HEK293 (cell line): ENCODE measurements around the gene MEMO1.
A peak's percentile ranks its signal among the peaks of the same experiment; 100 is the strongest.

Experiments used
- GLI4 ChIP-seq: fragments of 450-650 bp; formaldehyde crosslinking; IDR thresholded peaks from 2 replicates; pipeline ENCODE4 v1.5.1; 2016; ENCODE audit warnings: missing biosample characterization, missing genetic modification characterization
- IKZF3 ChIP-seq: fragments of 450-650 bp; IDR thresholded peaks from 2 replicates; pipeline ENCODE4 v1.5.0; 2018; ENCODE audit warnings: missing biosample characterization, mild to moderate bottlenecking, missing genetic modification characterization, moderate library complexity
- KLF8 ChIP-seq: fragments of 450-650 bp; formaldehyde crosslinking; IDR thresholded peaks from 2 replicates; pipeline ENCODE4 v1.5.1; 2016; ENCODE audit warnings: missing biosample characterization, missing genetic modification characterization
- SCRT2 ChIP-seq: fragments of 450-650 bp; formaldehyde crosslinking; IDR thresholded peaks from 2 replicates; pipeline ENCODE4 v1.5.1; 2016; ENCODE audit warnings: missing biosample characterization, missing genetic modification characterization
- SP3 ChIP-seq: fragments of 450-650 bp; formaldehyde crosslinking; IDR thresholded peaks from 2 replicates; pipeline ENCODE4 v1.5.1; 2016; ENCODE audit warnings: missing biosample characterization, missing genetic modification characterization
- ZBTB48 ChIP-seq: fragments of 450-650 bp; formaldehyde crosslinking; IDR thresholded peaks from 2 replicates; pipeline ENCODE4 v1.5.1; 2016; ENCODE audit warnings: missing biosample characterization, missing genetic modification characterization
- ZFP37 ChIP-seq: fragments of 450-650 bp; formaldehyde crosslinking; IDR thresholded peaks from 2 replicates; pipeline ENCODE4 v1.5.1; 2016; ENCODE audit warnings: missing biosample characterization, missing genetic modification characterization
- ZNF10 ChIP-seq: fragments of 450-650 bp; formaldehyde crosslinking; IDR thresholded peaks from 2 replicates; pipeline ENCODE4 v1.5.1; 2017; ENCODE audit warnings: missing biosample characterization, missing genetic modification characterization
- ZNF2 ChIP-seq: fragments of 450-650 bp; formaldehyde crosslinking; IDR thresholded peaks from 2 replicates; pipeline ENCODE4 v1.5.1; 2016; ENCODE audit warnings: missing biosample characterization, missing genetic modification characterization
- ZNF501 ChIP-seq: fragments of 450-650 bp; formaldehyde crosslinking; IDR thresholded peaks from 2 replicates; pipeline ENCODE4 v1.5.1; 2016; ENCODE audit warnings: missing biosample characterization, missing genetic modification characterization
- ZNF548 ChIP-seq: fragments of 450-650 bp; formaldehyde crosslinking; IDR thresholded peaks from 2 replicates; pipeline ENCODE4 v1.5.1; 2016; ENCODE audit warnings: missing biosample characterization, missing genetic modification characterization
- ZNF549 ChIP-seq: fragments of 450-650 bp; IDR thresholded peaks from 2 replicates; pipeline ENCODE4 v1.5.1; 2018; ENCODE audit warnings: missing biosample characterization, missing genetic modification characterization, mild to moderate bottlenecking, inconsistent platforms, moderate library complexity
- ZNF629 ChIP-seq: fragments of 450-650 bp; formaldehyde crosslinking; IDR thresholded peaks from 2 replicates; pipeline ENCODE4 v1.5.1; 2017; ENCODE audit warnings: missing biosample characterization, missing genetic modification characterization
- TF ChIP-seq, protein P1 (sequence below): fragments of 450-650 bp; formaldehyde crosslinking; conservative IDR thresholded peaks from 2 replicates; pipeline ENCODE4 v1.5.1; 2016; ENCODE audit warnings: low read depth, missing biosample characterization, missing genetic modification characterization
- TF ChIP-seq, protein P2 (sequence below): fragments of 450-650 bp; formaldehyde crosslinking; IDR thresholded peaks from 2 replicates; pipeline ENCODE4 v1.5.1; 2016; ENCODE audit warnings: missing biosample characterization, missing genetic modification characterization
- TF ChIP-seq, protein P3 (sequence below): fragments of 450-650 bp; formaldehyde crosslinking; IDR thresholded peaks from 2 replicates; pipeline ENCODE4 v1.5.1; 2016; ENCODE audit warnings: missing biosample characterization, missing genetic modification characterization
- TF ChIP-seq, protein P4 (sequence below): fragments of 450-650 bp; formaldehyde crosslinking; IDR thresholded peaks from 2 replicates; pipeline ENCODE4 v1.5.1; 2016; ENCODE audit warnings: missing biosample characterization, missing genetic modification characterization
- TF ChIP-seq, protein P5 (sequence below): fragments of 450-650 bp; formaldehyde crosslinking; IDR thresholded peaks from 2 replicates; pipeline ENCODE4 v1.5.1; 2016; ENCODE audit warnings: missing biosample characterization, missing genetic modification characterization
- TF ChIP-seq, protein P6 (sequence below): fragments of 450-650 bp; formaldehyde crosslinking; IDR thresholded peaks from 2 replicates; pipeline ENCODE4 v1.5.1; 2016; ENCODE audit warnings: missing biosample characterization, missing genetic modification characterization
- TF ChIP-seq, protein P7 (sequence below): fragments of 450-650 bp; formaldehyde crosslinking; IDR thresholded peaks from 2 replicates; pipeline ENCODE4 v1.5.1; 2016; ENCODE audit warnings: missing biosample characterization, missing genetic modification characterization

MEMO1 gene

DNA sequence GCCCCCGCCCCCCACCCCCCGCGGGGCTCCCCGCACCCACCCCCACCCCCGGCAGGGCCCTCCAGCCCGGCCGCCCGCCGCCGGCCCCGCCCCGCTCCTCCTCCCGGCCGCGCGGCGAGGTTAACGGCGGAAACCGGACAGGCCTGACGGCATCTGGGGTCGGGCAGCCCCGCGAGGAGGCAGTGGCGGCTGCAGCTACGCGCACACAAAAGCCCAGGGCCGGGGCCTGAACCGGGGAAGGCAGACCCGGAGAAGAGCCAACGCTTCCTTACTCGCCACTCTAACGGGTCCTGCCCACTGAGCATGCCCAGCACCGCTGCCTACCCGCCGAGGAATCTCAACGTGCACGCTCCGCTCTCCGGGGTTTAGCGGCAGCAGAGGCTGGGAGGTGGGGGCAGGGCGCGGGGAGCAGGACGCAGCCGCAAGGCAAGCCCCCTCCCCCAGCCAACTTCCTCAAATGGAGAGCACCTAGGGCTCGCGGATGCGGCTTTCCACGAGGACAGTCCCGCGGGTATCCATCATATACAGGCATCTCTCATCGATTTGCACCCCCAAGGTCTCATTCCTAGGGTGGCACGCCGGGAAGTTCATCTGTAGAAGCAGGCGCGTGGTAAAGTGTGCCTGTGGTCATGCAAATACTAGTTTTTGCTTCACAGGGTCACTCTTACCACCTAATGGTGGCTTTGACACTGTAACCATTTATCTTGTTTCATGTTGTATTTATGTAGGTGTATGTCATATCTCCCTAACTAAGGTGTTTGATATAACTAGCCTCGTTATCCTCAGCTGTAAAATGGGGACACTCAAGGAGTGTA lies at the start of gene MEMO1 (continued):
- TF ChIP-seq, protein P1, sequence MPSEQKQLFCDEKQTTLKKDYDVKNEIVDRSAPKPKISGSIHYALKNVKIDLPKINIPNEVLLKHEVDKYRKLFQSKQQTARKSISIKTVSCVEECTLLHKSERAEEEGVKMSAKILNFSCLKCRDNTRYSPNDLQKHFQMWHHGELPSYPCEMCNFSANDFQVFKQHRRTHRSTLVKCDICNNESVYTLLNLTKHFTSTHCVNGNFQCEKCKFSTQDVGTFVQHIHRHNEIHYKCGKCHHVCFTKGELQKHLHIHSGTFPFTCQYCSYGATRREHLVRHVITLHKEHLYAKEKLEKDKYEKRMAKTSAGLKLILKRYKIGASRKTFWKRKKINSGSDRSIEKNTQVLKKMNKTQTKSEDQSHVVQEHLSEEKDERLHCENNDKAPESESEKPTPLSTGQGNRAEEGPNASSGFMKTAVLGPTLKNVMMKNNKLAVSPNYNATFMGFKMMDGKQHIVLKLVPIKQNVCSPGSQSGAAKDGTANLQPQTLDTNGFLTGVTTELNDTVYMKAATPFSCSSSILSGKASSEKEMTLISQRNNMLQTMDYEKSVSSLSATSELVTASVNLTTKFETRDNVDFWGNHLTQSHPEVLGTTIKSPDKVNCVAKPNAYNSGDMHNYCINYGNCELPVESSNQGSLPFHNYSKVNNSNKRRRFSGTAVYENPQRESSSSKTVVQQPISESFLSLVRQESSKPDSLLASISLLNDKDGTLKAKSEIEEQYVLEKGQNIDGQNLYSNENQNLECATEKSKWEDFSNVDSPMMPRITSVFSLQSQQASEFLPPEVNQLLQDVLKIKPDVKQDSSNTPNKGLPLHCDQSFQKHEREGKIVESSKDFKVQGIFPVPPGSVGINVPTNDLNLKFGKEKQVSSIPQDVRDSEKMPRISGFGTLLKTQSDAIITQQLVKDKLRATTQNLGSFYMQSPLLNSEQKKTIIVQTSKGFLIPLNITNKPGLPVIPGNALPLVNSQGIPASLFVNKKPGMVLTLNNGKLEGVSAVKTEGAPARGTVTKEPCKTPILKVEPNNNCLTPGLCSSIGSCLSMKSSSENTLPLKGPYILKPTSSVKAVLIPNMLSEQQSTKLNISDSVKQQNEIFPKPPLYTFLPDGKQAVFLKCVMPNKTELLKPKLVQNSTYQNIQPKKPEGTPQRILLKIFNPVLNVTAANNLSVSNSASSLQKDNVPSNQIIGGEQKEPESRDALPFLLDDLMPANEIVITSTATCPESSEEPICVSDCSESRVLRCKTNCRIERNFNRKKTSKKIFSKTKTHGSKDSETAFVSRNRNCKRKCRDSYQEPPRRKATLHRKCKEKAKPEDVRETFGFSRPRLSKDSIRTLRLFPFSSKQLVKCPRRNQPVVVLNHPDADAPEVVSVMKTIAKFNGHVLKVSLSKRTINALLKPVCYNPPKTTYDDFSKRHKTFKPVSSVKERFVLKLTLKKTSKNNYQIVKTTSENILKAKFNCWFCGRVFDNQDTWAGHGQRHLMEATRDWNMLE (tag by site-specific recombination) = no peak
- TF ChIP-seq, protein P2, sequence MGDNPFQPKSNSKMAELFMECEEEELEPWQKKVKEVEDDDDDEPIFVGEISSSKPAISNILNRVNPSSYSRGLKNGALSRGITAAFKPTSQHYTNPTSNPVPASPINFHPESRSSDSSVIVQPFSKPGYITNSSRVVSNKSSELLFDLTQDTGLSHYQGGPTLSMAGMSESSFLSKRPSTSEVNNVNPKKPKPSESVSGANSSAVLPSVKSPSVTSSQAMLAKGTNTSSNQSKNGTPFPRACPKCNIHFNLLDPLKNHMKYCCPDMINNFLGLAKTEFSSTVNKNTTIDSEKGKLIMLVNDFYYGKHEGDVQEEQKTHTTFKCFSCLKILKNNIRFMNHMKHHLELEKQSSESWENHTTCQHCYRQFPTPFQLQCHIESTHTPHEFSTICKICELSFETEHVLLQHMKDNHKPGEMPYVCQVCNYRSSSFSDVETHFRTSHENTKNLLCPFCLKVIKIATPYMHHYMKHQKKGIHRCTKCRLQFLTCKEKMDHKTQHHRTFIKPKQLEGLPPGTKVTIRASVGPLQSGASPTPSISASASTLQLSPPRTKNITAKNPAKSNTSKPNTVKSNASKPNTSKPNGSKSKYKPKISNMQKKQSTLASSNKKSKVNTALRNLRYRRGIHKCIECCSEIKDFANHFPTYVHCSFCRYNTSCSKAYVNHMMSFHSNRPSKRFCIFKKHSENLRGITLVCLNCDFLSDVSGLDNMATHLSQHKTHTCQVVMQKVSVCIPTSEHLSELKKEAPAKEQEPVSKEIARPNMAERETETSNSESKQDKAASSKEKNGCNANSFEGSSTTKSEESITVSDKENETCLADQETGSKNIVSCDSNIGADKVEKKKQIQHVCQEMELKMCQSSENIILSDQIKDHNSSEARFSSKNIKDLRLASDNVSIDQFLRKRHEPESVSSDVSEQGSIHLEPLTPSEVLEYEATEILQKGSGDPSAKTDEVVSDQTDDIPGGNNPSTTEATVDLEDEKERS (tag by site-specific recombination) = 0 out of 2 replicates have a peak, but pooled peaks have one; percentile 23
- TF ChIP-seq, protein P3, sequence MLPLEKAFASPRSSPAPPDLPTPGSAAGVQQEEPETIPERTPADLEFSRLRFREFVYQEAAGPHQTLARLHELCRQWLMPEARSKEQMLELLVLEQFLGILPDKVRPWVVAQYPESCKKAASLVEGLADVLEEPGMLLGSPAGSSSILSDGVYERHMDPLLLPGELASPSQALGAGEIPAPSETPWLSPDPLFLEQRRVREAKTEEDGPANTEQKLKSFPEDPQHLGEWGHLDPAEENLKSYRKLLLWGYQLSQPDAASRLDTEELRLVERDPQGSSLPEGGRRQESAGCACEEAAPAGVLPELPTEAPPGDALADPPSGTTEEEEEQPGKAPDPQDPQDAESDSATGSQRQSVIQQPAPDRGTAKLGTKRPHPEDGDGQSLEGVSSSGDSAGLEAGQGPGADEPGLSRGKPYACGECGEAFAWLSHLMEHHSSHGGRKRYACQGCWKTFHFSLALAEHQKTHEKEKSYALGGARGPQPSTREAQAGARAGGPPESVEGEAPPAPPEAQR = 0 out of 2 replicates have a peak, but pooled peaks have one; percentile 64
- TF ChIP-seq KLF8 (tag by site-specific recombination) (peak; percentile 98), ZNF501 (tag by site-specific recombination) (peak; percentile 92), SCRT2 (tag by site-specific recombination) (peak; percentile 58), ZNF549 (tag by site-specific recombination) (no peak), ZNF548 (tag by site-specific recombination) (no peak), ZNF629 (peak; percentile 72), ZFP37 (peak; percentile 94), SP3 (peak; percentile 95), IKZF3 (tag by site-specific recombination) (peak; percentile 38; the same call in 1 of the 2 replicates), GLI4 (tag by site-specific recombination) (no peak), ZNF2 (peak; percentile 83; the same call in 1 of the 2 replicates), ZNF10 (tag by site-specific recombination) (no peak), ZBTB48 (peak; percentile 63; the same call in 1 of the 2 replicates)
- TF ChIP-seq, protein P4, sequence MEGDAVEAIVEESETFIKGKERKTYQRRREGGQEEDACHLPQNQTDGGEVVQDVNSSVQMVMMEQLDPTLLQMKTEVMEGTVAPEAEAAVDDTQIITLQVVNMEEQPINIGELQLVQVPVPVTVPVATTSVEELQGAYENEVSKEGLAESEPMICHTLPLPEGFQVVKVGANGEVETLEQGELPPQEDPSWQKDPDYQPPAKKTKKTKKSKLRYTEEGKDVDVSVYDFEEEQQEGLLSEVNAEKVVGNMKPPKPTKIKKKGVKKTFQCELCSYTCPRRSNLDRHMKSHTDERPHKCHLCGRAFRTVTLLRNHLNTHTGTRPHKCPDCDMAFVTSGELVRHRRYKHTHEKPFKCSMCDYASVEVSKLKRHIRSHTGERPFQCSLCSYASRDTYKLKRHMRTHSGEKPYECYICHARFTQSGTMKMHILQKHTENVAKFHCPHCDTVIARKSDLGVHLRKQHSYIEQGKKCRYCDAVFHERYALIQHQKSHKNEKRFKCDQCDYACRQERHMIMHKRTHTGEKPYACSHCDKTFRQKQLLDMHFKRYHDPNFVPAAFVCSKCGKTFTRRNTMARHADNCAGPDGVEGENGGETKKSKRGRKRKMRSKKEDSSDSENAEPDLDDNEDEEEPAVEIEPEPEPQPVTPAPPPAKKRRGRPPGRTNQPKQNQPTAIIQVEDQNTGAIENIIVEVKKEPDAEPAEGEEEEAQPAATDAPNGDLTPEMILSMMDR (tag by site-specific recombination) = peak; percentile 69
- TF ChIP-seq, protein P5, sequence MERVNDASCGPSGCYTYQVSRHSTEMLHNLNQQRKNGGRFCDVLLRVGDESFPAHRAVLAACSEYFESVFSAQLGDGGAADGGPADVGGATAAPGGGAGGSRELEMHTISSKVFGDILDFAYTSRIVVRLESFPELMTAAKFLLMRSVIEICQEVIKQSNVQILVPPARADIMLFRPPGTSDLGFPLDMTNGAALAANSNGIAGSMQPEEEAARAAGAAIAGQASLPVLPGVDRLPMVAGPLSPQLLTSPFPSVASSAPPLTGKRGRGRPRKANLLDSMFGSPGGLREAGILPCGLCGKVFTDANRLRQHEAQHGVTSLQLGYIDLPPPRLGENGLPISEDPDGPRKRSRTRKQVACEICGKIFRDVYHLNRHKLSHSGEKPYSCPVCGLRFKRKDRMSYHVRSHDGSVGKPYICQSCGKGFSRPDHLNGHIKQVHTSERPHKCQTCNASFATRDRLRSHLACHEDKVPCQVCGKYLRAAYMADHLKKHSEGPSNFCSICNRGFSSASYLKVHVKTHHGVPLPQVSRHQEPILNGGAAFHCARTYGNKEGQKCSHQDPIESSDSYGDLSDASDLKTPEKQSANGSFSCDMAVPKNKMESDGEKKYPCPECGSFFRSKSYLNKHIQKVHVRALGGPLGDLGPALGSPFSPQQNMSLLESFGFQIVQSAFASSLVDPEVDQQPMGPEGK = peak; percentile 96
- TF ChIP-seq, protein P6, sequence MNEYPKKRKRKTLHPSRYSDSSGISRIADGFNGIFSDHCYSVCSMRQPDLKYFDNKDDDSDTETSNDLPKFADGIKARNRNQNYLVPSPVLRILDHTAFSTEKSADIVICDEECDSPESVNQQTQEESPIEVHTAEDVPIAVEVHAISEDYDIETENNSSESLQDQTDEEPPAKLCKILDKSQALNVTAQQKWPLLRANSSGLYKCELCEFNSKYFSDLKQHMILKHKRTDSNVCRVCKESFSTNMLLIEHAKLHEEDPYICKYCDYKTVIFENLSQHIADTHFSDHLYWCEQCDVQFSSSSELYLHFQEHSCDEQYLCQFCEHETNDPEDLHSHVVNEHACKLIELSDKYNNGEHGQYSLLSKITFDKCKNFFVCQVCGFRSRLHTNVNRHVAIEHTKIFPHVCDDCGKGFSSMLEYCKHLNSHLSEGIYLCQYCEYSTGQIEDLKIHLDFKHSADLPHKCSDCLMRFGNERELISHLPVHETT (tag by site-specific recombination) = peak; percentile 90
- TF ChIP-seq, protein P7, sequence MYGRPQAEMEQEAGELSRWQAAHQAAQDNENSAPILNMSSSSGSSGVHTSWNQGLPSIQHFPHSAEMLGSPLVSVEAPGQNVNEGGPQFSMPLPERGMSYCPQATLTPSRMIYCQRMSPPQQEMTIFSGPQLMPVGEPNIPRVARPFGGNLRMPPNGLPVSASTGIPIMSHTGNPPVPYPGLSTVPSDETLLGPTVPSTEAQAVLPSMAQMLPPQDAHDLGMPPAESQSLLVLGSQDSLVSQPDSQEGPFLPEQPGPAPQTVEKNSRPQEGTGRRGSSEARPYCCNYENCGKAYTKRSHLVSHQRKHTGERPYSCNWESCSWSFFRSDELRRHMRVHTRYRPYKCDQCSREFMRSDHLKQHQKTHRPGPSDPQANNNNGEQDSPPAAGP = peak; percentile 93
